HG03025 (cell line): ENCODE results near the gene TNFSF9.
"Not testable (repeated sequence)": the region's sequence is repeated elsewhere in the genome, so short reads cannot be mapped to it uniquely, and the experiment has no call there.

Experiments used
- ATAC-seq: cut with Tn5 transposase; IDR thresholded peaks from one replicate; pipeline ENCODE4 v1.9.1; 2021; ENCODE audit warnings: mild to moderate bottlenecking, moderate library complexity; ENCODE audit not compliant: unreplicated experiment, low FRiP score

TNFSF9 gene

DNA sequence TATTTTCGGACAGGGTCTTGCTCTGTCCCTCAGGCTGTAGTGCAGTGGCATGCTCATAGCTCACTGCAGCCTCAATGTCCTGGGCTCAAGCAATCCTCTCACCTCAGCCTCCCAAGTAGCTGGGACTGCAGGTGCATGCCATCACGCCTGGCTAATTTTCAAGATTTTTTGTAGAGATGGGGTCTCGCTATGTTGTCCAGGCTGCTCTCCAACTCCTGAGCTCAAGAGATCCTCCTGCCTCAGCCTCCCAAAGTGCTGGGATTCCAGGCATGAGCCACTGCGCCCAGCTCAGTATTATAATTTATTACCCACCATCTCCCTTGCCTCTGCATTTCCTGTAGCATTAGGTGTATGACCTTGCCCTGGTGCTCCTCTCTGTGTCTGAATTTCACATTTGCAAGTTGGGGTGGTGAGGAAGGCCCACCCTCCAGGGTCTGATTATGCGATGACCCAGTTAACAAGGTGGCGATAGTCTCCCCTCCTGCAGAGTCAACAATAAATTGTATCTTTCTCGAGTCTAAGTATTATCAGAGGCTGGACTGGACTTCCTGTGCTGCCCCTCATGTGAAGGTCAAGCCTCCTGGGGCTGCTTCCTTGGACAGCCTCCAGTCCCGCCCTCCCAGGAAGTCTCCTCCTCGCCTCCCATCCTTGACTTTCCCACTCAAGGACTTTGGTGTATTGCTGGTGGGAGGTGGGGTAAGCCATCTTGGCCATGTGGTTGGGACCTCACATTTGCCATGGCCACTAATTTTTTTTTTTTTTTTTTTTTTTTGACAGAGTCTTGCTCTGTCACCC lies 27.2 kb upstream of the TNFSF9 start:
- no peak for ATAC-seq

DNA sequence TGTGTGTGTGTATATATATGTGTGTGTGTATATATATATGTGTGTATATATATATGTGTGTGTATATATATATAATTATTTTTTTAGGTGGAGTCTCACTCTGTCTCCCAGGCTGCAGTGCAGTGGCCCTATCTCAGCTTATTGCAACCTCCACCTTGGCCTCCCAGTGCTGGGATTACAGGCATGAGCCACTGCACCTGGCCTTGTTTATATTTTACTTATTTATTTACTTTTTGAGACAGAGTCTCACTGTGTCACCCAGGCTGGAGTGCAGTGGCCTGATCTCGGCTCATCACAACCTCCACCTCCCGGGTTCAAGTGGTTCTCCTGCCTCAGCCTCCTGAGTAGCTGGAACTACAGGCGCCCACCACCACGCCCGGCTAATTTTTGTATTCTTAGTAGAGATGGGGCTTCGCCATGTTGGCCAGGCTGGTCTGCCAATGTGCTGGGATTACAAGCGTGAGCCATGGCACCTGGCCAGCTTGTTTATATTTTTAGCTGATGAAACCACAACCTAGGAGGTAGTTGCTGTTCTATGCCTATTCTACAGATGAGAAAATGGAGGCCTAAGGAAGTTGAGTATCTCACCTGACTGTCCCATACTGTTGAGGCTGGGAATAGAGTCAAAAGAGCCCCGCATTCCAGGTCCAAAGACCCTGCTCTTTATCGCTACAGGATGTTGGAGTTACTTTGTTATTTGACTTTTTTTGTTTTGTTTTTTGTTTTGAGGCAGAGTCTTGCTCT lies 22.6 kb upstream of the TNFSF9 start:
- ATAC-seq, result not testable (repeated sequence)

DNA sequence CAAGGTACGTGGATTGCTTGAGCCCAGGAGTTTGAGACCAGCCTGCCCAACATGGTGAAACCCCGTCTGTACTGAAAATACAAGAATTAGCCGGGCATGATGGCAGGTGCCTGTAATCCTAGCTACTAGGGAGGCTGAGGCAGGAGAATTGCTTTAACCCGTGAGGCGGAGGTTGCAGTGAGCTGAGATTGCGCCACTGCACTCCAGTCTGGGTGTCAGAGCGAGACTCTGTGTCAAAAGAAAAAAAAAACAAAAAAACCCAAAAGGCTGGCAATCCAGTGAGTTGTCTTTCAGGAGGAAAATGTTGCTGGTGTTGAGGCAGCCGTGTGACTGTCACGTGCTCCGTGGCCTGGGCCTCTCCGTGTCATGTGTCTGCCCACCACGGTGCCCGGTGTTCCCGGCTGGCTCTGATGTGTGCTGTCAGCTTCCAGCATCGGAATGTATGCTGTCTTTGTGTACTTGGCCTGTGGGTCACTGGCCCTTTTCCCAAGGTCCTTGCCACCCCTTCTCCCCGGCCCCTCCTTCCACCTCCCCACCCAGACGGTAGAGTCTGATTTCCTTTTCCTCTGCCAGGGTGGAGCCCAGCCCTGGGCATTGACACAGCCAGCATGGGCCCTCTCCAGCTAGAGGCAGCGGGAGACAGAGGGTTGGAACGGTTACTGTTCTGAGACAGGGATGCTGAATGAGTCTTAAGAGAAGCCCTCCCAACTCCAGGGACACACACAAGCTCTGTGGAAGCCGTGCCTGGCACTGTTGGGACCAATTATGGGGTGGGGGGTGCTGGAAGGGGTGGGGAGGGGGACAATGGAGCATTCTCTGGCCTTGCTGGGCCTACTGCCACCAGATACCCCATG lies 21.5 kb upstream of the TNFSF9 start:
- no peak for ATAC-seq

DNA sequence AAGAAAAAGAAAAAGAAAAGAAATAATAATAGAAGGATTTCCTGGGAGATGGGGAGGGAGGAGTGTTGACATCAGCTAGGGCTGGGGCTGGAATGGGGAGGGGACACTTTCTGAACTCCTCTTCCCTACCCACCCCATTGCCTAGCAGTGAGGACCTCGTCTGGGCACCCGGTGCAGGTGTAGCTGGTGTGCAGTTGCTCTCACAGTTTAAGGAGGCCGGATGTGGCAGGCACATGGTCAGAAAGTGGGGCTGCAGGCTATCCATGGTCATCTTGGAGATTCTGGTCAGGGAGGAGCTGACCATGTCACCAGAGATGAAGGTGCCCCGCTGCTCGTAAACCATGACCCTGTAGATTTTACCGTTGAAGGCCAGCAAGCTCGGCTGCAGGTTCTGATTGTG lies 20.2 kb upstream of the TNFSF9 start:
- ATAC-seq, result no peak

DNA sequence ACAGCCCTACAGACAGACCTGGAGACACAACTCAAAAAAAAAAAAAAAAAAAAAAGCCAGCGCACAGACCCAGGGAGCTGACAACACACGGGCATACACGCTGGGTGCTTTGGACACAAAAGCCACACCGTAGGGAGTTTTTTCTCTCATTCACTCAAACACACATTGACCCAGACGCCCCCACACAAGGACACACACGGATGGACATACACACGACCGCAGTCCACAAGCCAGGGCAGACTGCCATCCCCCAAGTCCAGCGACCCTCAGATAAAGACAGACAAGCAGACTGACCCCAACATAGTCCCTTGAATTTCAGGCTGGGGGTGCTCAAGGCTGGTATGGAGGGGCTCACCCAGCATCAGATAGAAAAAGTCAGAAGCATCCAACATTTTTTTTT lies 16.7 kb upstream of the TNFSF9 start:
- no peak for ATAC-seq

DNA sequence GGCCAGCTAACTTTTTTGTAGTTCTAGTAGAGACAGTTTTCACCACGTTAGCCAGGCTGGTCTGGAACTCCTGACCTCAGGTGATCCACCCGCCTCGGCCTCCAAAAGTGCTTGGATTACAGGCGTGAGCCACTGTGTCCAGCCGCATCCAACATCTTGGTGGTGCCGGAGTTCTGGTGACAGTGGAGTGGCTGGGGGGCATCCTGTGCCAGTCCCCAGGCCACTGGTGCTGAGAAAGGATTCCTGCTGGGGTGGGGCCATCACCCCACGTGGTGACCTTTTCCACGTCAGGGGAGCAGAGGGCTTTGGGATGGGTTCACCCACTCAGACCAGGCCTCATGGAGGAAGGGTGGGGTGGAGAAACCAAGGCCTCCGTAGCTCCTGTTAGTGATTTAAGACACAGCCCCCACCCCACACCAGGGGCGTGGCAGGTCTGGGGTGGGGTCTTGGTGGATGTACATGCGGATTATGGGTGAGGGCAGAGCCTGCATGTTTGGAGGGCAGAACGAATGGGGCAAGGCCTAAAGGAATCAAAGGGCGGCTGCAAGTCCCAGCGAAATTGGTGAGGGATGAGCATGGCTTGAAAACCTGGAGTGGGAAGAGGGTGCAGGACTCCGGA lies 15.8 kb upstream of the TNFSF9 start:
- no peak for ATAC-seq

DNA sequence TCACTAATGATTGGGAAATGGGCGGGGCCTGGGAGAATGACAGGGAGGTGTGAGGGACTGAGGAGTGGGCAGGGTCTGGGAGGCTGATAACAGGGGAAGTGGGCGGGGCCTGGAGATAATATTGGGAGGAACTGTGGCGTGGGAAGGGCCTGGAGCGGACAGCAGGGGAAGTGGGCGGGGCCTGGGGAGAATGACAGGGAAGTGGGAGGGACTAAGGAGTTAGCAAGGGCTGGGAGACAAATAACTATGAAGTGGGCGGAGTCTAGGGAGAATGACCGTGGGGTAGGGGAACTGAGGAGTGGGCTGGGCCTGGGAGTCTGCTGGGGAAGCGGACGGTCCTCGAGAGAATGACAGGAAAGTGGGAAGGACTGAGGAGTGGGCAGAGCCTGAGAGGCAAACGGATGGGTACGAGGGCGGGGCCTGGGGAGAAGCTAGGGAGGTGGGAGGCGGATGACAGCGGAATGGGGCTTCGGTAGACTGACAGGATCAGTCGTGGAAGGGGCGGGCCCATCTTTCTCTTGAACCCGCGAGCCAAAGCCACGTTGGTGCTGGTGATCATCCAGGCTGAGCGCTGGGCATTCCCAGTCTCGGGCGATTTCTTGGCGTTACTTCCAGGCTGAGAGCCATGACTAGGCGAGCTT lies 14.7 kb upstream of the TNFSF9 start:
- ATAC-seq, result no peak

DNA sequence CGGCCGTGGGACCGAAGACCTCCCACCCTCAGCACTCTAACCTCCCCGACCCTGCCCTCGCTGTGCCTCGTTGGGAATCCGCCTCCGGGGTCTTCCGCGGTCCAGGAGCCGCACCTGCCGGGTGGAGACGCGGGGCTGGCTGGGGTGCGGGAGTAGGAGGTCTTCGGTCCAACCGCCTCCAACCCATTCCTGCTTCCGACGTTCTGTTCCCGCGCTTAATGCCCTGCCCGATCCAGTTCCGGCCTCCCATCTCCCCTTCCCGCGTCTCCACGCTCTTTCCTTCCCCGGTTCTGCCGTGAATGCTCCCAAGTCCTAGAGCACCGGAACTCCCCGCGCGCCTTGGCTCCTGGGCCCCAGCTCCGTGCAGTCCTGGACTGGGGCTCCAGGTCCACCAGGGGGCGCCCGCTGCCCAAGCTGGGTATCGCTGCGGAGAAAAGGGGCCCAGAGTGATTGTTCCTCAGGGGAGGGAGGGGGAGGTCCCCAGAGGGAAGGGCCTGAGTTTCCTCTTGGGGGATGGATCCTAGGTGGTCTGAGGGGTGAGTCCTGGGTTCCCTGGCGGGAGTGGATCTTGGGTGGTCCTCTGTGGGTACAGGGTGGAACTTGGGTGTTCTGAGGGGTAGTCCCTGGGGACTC lies 14.1 kb upstream of the TNFSF9 start:
- ATAC-seq, result no peak

DNA sequence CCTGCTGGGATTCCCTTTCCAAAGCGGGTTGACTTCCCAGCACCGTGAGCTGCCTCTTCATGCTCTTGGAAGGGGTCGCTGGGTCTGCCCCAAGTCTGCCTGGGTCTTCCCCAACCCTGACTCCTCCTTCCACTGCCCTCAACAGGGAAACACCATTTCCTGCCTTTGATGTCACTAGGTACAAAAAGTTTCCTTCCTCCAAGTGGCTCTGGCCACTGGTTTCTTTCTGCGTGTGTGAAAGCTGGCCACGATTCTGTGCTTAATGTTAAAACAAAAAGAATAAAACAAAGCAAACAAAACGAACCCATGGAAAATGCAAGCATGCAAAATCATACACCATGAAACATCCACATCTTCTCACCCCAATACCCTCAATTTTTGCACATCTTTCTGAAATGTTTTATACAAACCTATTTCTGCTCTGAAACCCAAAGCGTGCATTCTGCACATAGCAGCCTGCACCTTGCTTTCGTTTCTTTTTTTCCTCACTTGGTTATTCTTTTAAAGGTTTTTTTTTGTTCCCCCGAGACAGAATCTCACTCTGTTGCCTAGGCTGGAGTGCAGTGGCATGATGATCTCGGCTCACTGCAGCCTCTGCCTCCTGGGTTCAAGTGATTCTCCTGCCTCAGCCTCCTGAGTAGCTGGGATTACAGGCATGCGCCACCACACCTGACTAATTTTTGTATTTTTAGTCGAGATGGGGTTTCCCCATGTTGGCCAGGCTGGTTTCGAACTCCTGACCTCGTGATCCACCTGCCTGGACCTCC lies 12.5 kb upstream of the TNFSF9 start:
- no peak for ATAC-seq

DNA sequence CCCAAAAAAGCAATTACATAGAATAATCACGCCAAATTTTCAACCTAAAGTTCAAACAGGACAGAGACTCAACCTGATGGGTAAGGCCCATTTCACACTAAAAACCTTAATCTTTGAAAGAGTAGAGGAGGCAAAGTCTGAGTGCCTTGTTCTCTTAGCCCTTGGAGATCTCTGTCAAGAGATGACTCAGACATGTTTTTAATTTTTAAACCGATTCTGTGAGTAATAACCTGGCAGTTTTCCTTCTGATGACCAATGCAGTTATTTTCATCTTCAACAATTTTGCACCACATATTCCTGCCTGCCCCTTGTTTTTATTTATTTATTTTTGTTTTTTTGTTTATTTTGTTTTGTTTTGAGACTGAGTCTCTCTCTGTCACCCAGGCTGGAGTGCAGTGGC lies 11.5 kb upstream of the TNFSF9 start:
- ATAC-seq, result no peak

DNA sequence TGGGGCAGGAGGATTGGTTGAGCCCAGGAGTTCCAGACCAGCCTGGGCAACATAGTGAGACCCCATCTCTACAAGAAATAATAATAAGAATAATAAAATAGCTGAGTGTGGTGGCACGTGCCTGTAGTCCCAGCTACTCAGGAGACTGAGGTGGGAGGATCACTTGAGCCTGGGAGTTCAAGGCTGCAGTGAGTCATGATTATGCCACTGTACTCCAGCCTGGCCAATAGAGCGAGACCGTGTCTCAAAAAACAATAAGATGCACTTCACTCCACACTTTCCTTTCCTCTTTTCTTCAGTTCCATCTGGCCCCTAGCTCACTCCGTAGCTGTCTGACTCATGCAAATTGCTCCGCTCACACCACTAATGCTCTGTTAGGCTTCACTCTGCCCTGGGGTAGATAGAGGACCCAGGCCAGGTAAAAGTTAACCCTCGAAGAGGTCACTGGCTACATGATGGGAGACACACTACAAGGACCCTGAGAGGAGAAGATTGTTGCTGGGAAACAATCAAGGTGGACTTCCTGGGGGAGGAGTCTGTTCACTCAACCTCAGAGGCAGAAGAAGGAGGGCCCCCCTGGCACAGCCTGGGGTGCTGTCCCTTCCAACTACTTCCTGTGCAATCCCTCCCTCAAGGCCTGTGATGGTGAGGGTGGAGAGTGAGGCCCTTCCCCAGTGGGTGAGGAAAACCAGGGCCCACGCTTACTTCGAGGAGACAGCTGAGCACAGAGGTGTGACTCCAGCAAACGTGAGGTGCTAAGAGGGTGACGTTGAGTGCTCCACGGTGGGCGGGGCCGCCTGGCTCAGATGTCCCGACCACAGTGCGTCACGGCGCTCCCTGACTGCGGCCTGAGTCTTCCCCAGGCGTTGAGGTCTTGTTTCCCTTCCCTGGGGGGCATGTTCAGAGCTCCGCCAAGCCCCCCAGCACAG lies 8.8 kb upstream of the TNFSF9 start:
- ATAC-seq, result no peak

DNA sequence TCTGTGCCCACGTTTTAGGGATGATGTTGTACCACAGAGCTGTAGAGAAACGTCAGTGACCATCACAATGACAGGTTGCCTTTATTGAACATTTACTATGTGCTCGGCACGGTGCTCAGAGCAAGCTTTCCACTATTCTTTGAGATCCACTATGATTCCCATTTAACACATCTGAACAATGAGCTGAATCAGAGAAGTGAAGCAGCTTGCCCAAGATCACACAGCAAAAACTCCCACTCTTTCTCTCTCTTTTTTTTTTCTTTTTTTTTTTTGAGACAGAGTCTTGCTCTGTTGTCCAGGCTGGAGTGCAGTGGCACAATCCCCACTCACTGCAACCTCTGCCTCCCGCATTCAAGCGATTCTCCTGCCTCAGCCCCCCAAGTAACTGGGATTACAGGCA lies 8.1 kb upstream of the TNFSF9 start:
- ATAC-seq, result no peak

DNA sequence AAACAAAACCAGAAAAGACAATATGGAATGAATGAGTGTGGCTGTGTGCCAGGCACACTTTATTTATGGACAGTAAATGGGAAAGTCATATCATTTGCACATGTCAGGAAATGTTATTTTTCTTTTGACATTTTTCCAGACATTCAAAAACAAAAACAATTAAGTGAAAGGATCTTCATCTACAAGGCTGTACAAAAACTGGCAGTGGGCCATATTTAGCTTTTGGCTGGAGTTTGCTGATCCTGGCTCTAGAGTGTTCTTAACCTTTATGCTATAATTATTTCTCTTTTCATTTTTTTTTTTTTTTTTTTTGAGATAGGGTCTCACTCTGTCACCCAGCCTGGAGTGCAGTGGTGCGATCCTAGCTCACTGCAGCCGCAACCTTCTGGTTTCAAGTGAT lies 6.5 kb upstream of the TNFSF9 start:
- no peak for ATAC-seq

DNA sequence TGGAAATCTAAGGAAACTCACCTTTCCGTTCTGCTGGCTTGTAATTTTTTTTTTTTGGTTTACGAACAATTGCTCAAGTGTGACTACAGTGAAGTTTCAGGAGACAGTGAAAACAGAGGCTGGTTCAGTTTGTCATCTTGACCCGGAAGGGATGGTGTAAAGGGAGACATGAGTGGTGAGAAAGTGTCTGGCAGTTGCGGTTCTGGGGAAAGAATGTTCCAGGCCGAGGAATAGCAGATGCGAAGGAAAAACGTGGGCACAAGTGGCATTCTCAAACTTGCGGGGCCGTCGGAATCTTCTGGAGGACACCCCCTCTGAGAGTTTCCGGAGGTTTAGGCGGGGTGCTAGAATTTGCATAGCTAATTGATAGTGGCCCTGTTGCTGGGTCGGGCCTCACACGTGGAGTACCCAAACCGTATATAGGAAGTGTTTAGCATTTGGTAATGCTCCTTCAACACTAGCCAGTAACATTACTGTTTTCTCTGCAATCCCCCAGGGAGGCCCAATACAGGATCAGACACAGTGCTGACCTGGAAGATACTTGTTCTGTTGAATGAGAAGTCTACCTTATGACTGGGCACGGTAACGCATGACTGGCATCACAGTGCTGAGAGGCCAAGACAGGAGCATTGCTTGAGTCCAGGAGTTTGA lies 2.8 kb upstream of the TNFSF9 start:
- ATAC-seq, result peak; percentile 33

DNA sequence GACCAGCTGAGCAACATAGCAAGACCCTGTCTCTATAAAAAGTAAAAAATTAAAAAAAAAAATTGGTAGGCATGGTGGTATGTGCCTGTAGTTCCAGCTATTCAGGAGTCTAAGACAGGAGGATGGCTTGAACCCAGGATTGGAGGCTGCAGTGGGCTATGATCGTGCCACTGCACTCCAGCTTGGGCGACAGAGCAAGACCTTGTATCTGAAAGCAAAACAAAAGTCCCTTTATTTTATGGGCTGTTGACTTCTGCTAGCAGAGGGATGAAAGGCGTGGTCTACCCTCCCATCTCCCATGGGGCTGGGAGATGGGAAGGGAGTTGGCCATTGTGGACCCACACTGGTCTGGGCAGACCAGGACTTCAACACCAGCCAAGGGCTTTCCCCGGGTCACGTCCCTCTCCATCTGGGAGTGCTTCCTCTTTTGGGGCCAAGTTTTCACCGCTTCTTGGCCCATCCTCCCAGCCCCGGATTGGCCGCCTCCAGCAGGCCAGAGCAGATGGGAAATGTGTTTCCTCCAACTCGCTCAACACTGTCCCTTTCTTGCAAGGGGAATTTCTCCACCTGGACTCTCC lies 2.2 kb upstream of the TNFSF9 start:
- ATAC-seq, result no peak

DNA sequence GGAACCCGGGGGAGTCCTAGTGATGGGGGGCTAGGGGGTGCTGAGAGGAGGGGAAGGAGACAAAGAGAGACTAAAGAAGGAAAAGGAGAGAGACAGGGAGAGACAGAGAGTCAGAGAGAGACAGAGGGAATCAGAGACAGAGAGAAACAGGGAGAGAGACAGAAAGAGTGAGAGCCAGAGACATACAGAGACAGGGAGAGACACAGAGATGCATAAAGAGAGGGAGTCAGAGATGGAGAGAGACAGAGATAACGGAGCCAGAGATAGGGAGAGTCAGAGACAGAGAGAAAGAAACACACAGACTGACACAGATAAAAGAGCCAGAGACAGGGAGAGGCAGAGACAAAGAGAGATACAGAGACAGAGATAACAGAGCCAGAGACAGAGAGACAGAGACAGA lies 1.5 kb upstream of the TNFSF9 start:
- no peak for ATAC-seq

DNA sequence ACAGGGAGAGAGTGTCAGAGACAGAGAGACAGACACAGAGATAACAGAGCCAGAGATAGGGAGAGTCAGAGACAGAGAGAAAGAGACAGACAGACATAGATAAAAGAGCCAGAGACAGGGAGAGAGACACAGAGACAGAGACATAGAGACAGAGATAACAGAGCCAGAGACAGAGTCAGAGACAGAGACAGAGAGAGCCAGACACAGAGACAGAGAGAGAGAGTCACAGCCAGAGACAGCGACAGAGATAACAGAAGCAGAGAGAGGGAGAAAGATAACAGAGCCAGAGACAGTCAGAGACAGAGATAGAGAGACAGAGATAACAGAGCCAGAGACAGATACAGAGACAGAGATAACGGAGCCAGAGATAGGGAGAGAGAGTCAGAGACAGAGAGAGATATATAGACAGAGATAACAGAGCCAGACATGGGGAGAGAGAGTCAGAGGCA lies 865 bp upstream of the TNFSF9 start:
- ATAC-seq, result no peak
